ENCODE data around the gene ELOVL6. TPM values are rescaled to one million over a fixed set of nuclear protein-coding genes. Genes with fewer than 3 reads are reported as not detected.
A peak's percentile ranks its signal among the peaks of the same experiment; 100 is the strongest.

Gene ELOVL6
- total and polyA plus RNA-seq, 10 of the 15 experiments (the other 5 are each of a cell fraction or from before 2014, with no cell fraction given): 3.9 to 33.5 (median 8.1) TPM

DNA sequence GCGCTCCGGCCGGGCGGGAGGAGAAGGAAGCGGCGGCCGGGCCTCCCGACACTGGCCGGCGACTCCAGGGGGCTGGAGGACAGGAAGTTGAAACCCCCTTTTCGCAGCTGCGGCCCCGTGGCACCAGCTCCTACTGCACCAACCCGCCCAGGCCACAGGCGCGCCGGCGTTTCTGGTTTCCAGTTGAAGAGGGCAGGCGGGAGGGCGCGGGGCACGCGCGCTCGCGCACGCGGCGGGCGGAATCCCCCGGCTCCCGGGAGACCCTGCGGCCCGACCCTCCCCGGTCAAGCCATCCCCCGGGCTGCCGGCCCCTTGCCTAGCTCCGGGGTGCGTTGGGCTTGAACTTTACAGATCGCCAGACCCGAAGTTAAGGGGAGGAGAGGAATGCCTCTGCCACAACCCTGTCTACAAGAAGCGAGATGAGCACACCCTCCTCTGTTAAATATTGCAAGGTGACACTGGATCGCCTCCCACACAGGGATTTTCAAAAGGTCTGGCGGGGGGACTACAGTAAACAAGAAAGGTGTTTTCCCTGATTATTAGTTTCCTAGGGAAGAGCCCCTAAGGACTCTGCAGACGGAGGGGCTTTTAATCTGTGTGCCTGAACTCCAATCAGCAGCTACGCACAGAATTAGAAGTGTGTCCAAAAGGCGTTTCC is 1.4 kb downstream of the ELOVL6 start (continued):
- TF ChIP-seq, protein P1, sequence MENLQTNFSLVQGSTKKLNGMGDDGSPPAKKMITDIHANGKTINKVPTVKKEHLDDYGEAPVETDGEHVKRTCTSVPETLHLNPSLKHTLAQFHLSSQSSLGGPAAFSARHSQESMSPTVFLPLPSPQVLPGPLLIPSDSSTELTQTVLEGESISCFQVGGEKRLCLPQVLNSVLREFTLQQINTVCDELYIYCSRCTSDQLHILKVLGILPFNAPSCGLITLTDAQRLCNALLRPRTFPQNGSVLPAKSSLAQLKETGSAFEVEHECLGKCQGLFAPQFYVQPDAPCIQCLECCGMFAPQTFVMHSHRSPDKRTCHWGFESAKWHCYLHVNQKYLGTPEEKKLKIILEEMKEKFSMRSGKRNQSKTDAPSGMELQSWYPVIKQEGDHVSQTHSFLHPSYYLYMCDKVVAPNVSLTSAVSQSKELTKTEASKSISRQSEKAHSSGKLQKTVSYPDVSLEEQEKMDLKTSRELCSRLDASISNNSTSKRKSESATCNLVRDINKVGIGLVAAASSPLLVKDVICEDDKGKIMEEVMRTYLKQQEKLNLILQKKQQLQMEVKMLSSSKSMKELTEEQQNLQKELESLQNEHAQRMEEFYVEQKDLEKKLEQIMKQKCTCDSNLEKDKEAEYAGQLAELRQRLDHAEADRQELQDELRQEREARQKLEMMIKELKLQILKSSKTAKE (IDR thresholded peaks at IDR 0.05; ENCODE audit: low read depth, poor library complexity, severe bottlenecking): peak; percentile 14
- TF ChIP-seq NR2F1 (conservative IDR thresholded peaks at IDR 0.05) (no peak), HDGF (IDR thresholded peaks at IDR 0.05) (no peak), PML (IDR thresholded peaks at IDR 0.05; ENCODE audit: low read length) (no peak), SMAD5 (IDR thresholded peaks at IDR 0.05; ENCODE audit: low read depth) (no peak), EP300 (IDR thresholded peaks at IDR 0.05; ENCODE audit: borderline replicate concordance in 1 of 2, control insufficient read depth in 1 of 2, low read depth in 2 of 2, low read length in 2 of 2) (no peak), CHD2 (IDR thresholded peaks at IDR 0.05; ENCODE audit: borderline replicate concordance, low read depth, low read length) (no peak), POLR2A (IDR thresholded peaks at IDR 0.05; ENCODE audit: low read depth, low read length) (peak; percentile 65), BCL11A (IDR thresholded peaks at IDR 0.05; ENCODE audit: low read depth, low read length) (no peak), TBL1XR1 (IDR thresholded peaks at IDR 0.05; ENCODE audit: low read depth, low read length) (no peak), SP1 (IDR thresholded peaks at IDR 0.05; ENCODE audit: low read depth, low read length) (no peak), NR2C1 (IDR thresholded peaks at IDR 0.05) (no peak), NR2C2 (IDR thresholded peaks at IDR 0.05; ENCODE audit: borderline replicate concordance, control insufficient read depth, insufficient read length, low read depth) (no peak), RBBP5 (conservative IDR thresholded peaks at IDR 0.05) (no peak), PAX5 (IDR thresholded peaks at IDR 0.05; ENCODE audit: borderline replicate concordance, low read depth, low read length) (no peak), STAT1 (conservative IDR thresholded peaks at IDR 0.05) (0 out of 2 replicates have a peak, but pooled peaks have one; percentile 26), YY1 (IDR thresholded peaks at IDR 0.05; ENCODE audit: low read depth, low read length) (peak; percentile 58; the same call in 1 of the 2 replicates), MEF2A (IDR thresholded peaks at IDR 0.05; ENCODE audit: insufficient read depth, low read depth, low read length) (no peak), RB1 (IDR thresholded peaks at IDR 0.05; ENCODE audit: borderline replicate concordance) (no peak; the same call in 1 of the 2 replicates), MXI1 (IDR thresholded peaks at IDR 0.05; ENCODE audit: low read depth, low read length) (no peak), LARP7 (IDR thresholded peaks at IDR 0.05) (no peak), EZH2 (IDR thresholded peaks at IDR 0.05; ENCODE audit: borderline replicate concordance, control insufficient read depth, low read depth, low read length) (no peak)
- TF ChIP-seq, protein P2, sequence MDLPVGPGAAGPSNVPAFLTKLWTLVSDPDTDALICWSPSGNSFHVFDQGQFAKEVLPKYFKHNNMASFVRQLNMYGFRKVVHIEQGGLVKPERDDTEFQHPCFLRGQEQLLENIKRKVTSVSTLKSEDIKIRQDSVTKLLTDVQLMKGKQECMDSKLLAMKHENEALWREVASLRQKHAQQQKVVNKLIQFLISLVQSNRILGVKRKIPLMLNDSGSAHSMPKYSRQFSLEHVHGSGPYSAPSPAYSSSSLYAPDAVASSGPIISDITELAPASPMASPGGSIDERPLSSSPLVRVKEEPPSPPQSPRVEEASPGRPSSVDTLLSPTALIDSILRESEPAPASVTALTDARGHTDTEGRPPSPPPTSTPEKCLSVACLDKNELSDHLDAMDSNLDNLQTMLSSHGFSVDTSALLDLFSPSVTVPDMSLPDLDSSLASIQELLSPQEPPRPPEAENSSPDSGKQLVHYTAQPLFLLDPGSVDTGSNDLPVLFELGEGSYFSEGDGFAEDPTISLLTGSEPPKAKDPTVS (IDR thresholded peaks at IDR 0.05; ENCODE audit: low read depth, low read length): no peak
- TF ChIP-seq, protein P3, sequence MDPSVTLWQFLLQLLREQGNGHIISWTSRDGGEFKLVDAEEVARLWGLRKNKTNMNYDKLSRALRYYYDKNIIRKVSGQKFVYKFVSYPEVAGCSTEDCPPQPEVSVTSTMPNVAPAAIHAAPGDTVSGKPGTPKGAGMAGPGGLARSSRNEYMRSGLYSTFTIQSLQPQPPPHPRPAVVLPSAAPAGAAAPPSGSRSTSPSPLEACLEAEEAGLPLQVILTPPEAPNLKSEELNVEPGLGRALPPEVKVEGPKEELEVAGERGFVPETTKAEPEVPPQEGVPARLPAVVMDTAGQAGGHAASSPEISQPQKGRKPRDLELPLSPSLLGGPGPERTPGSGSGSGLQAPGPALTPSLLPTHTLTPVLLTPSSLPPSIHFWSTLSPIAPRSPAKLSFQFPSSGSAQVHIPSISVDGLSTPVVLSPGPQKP (IDR thresholded peaks at IDR 0.05; ENCODE audit: low read depth, low read length): no peak
- TF ChIP-seq, protein P4, sequence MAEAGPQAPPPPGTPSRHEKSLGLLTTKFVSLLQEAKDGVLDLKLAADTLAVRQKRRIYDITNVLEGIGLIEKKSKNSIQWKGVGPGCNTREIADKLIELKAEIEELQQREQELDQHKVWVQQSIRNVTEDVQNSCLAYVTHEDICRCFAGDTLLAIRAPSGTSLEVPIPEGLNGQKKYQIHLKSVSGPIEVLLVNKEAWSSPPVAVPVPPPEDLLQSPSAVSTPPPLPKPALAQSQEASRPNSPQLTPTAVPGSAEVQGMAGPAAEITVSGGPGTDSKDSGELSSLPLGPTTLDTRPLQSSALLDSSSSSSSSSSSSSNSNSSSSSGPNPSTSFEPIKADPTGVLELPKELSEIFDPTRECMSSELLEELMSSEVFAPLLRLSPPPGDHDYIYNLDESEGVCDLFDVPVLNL (IDR thresholded peaks at IDR 0.05; ENCODE audit: low read depth, low read length): peak; percentile 34; the same call in 1 of the 2 replicates
- TF ChIP-seq, protein P5, sequence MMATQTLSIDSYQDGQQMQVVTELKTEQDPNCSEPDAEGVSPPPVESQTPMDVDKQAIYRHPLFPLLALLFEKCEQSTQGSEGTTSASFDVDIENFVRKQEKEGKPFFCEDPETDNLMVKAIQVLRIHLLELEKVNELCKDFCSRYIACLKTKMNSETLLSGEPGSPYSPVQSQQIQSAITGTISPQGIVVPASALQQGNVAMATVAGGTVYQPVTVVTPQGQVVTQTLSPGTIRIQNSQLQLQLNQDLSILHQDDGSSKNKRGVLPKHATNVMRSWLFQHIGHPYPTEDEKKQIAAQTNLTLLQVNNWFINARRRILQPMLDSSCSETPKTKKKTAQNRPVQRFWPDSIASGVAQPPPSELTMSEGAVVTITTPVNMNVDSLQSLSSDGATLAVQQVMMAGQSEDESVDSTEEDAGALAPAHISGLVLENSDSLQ (IDR thresholded peaks at IDR 0.05): 0 out of 2 replicates have a peak, but pooled peaks have one; percentile 3
